ENCODE measurements around the gene CDH13.

CDH13 gene

GRCh38 chr16:82841108-82841507 is 214.3 kb downstream of the CDH13 start:
- Histone ChIP-seq H3K9ac (ENCODE audit: low read length) (no peak overlapping the region), H3K79me2 (ENCODE audit: low read length) (no peaks in the 10 kb centered on the region), H3K36me3 (replicated peaks; ENCODE audit: insufficient read depth, low read length) (no peaks in the 10 kb centered on the region), H3K9me2 (replicated peaks; ENCODE audit: insufficient read depth, low read length) (no peaks in the 10 kb centered on the region), H3K9me3 (replicated peaks; ENCODE audit: insufficient read depth, low read length) (no peaks in the 10 kb centered on the region), H4K20me1 (ENCODE audit: insufficient read depth, low read length) (no peaks in the 10 kb centered on the region), H3K4me3 (ENCODE audit: low read length) (no peak overlapping the region), H2AFZ (ENCODE audit: low read length) (no peak overlapping the region), H3F3A (ENCODE audit: insufficient read depth, low read length) (no peaks in the 10 kb centered on the region), H3K4me1 (ENCODE audit: low read length) (no peaks in the 10 kb centered on the region), H3K27me3 (replicated peaks; ENCODE audit: insufficient read depth, low read length) (no peaks in the 10 kb centered on the region), H3K4me2 (ENCODE audit: low read depth, low read length) (no peak overlapping the region), H3K27ac (ENCODE audit: low read length) (no peak overlapping the region)
- TF ChIP-seq EZH2 (optimal IDR thresholded peaks at IDR 0.05; ENCODE audit: low read depth, low read length) (no peak), EZH2phosphoT487 (IDR thresholded peaks at IDR 0.05; ENCODE audit: low read length) (no peak), CTCF (IDR thresholded peaks at IDR 0.05; ENCODE audit: low read length) (no peak)
- DNase-seq, result no peak

- no peak for DNase-seq
- H3K27ac ChIP-seq (ENCODE audit: low read length), result no peak overlapping the region
- TF ChIP-seq EZH2 (optimal IDR thresholded peaks at IDR 0.05; ENCODE audit: low read depth, low read length) (no peak), EZH2phosphoT487 (IDR thresholded peaks at IDR 0.05; ENCODE audit: low read length) (no peak), CTCF (IDR thresholded peaks at IDR 0.05; ENCODE audit: low read length) (no peak)
- no peak overlapping the region for H2AFZ ChIP-seq (ENCODE audit: low read length)
- no peak overlapping the region for H3K9ac ChIP-seq (ENCODE audit: low read length)
- no peaks in the 10 kb centered on the region for H3K27me3 ChIP-seq (replicated peaks; ENCODE audit: insufficient read depth, low read length)
- H3K9me2 ChIP-seq (replicated peaks; ENCODE audit: insufficient read depth, low read length), result no peaks in the 10 kb centered on the region
- H3K4me2 ChIP-seq (ENCODE audit: low read depth, low read length), result no peak overlapping the region
- no peaks in the 10 kb centered on the region for H3K9me3 ChIP-seq (replicated peaks; ENCODE audit: insufficient read depth, low read length)
- no peak overlapping the region for H3K4me3 ChIP-seq (ENCODE audit: low read length)
- no peaks in the 10 kb centered on the region for H3F3A ChIP-seq (ENCODE audit: insufficient read depth, low read length)
- no peaks in the 10 kb centered on the region for H3K4me1 ChIP-seq (ENCODE audit: low read length)
- H3K79me2 ChIP-seq (ENCODE audit: low read length), result no peaks in the 10 kb centered on the region
- no peaks in the 10 kb centered on the region for H4K20me1 ChIP-seq (ENCODE audit: insufficient read depth, low read length)
- no peaks in the 10 kb centered on the region for H3K36me3 ChIP-seq (replicated peaks; ENCODE audit: insufficient read depth, low read length)
Observed at GRCh38 chr16:82843606-82844271, 217.0 kb downstream of the CDH13 start.

- Histone ChIP-seq H3F3A (ENCODE audit: insufficient read depth, low read length) (no peaks in the 10 kb centered on the region), H3K4me3 (ENCODE audit: low read length) (no peak overlapping the region), H2AFZ (ENCODE audit: low read length) (no peak overlapping the region), H4K20me1 (ENCODE audit: insufficient read depth, low read length) (no peaks in the 10 kb centered on the region), H3K9me3 (replicated peaks; ENCODE audit: insufficient read depth, low read length) (no peaks in the 10 kb centered on the region), H3K4me2 (ENCODE audit: low read depth, low read length) (no peak overlapping the region), H3K4me1 (ENCODE audit: low read length) (no peaks in the 10 kb centered on the region), H3K27ac (ENCODE audit: low read length) (no peak overlapping the region), H3K9me2 (replicated peaks; ENCODE audit: insufficient read depth, low read length) (no peaks in the 10 kb centered on the region), H3K79me2 (ENCODE audit: low read length) (no peaks in the 10 kb centered on the region), H3K27me3 (replicated peaks; ENCODE audit: insufficient read depth, low read length) (no peaks in the 10 kb centered on the region), H3K9ac (ENCODE audit: low read length) (no peak overlapping the region), H3K36me3 (replicated peaks; ENCODE audit: insufficient read depth, low read length) (no peaks in the 10 kb centered on the region)
- TF ChIP-seq EZH2phosphoT487 (IDR thresholded peaks at IDR 0.05; ENCODE audit: low read length), result no peak
- no peak for TF ChIP-seq EZH2 (optimal IDR thresholded peaks at IDR 0.05; ENCODE audit: low read depth, low read length)
- no peak for TF ChIP-seq CTCF (IDR thresholded peaks at IDR 0.05; ENCODE audit: low read length)
- DNase-seq, result no peak
Observed at GRCh38 chr16:82845116-82845515, 218.3 kb downstream of the CDH13 start.
